ENCODE measurements around the gene PCDHA3.
"Not testable (repeated sequence)": the region's sequence is repeated elsewhere in the genome, so short reads cannot be mapped to it uniquely, and the experiment has no call there.

The PCDHA3 gene

DNA sequence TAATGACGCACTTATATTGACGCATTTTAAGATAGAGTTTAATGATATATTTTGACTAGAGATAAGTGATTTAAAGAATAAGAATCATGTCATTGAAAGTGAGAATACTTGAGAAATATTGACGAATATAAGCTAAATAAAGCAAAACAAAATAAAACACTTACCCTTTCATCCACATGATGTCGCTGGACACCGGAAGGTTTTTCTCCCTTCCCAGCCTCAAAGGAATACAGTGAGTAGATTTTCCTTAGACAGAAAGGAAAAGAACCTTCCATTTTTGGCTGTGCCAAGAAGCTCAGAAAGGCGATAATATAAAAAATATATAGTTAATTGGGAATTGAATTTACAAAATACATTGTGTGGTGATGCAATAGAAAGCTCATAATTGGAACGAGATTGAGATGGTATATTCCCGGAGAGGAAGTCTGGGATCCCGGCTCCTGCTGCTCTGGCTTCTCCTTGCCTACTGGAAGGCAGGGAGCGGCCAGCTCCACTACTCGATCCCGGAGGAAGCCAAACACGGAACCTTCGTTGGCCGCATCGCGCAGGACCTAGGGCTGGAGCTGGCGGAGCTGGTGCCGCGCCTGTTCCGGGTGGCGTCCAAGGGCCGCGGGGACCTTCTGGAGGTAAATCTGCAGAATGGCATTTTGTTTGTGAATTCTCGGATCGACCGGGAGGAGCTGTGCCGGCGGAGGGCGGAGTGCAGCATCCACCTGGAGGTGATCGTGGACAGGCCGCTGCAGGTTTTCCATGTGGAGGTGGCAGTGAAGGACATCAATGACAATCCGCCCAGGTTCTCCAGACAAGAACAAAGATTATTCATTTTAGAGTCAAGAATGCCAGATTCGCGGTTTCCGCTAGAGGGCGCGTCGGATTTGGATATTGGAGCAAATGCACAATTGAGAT is 20.8 kb downstream of the PCDHA3 start, which contains the start of gene PCDHA5:
PCDHA5 (plus strand) TSS at position 239 of the 906 bp plus-strand sequence.
- DNase-seq (ENCODE audit: low read depth, low spot score) = no peak

DNA sequence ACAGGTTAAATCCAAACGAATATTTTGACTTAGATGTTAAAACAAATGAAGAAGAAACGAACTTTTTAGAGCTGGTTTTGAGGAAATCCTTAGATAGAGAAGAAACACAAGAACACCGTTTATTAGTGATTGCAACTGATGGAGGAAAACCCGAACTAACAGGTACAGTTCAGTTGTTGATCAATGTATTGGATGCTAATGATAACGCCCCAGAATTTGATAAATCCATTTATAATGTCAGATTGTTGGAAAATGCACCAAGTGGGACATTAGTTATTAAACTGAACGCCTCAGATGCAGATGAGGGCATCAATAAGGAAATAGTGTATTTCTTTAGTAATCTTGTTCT is 21.4 kb downstream of the PCDHA3 start:
- no peak for DNase-seq (ENCODE audit: low read depth, low spot score)

DNA sequence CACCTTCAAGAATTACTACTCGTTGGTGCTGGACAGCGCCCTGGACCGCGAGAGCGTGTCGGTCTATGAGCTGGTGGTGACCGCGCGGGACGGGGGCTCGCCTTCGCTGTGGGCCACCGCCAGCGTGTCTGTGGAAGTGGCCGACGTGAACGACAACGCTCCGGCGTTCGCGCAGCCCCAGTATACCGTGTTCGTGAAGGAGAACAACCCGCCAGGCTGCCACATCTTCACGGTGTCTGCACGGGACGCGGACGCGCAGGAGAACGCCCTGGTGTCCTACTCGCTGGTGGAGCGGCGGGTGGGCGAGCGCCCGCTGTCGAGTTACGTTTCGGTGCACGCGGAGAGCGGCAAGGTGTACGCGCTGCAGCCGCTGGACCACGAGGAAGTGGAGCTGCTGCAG is 22.1 kb downstream of the PCDHA3 start:
- not testable (repeated sequence) for DNase-seq (ENCODE audit: low read depth, low spot score)

DNA sequence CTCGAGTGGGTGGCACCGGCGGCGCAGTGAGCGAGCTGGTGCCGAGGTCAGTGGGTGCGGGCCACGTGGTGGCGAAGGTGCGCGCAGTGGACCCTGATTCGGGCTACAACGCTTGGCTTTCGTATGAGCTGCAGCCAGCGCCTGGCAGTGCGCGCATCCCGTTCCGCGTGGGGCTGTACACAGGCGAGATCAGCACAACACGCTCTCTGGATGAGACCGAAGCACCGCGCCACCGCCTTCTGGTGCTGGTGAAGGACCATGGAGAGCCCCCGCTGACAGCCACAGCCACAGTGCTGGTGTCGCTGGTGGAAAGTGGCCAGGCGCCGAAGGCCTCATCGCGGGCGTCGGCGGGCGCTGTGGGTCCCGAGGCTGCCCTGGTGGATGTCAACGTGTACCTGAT is 22.6 kb downstream of the PCDHA3 start:
- no peak for DNase-seq (ENCODE audit: low read depth, low spot score)

DNA sequence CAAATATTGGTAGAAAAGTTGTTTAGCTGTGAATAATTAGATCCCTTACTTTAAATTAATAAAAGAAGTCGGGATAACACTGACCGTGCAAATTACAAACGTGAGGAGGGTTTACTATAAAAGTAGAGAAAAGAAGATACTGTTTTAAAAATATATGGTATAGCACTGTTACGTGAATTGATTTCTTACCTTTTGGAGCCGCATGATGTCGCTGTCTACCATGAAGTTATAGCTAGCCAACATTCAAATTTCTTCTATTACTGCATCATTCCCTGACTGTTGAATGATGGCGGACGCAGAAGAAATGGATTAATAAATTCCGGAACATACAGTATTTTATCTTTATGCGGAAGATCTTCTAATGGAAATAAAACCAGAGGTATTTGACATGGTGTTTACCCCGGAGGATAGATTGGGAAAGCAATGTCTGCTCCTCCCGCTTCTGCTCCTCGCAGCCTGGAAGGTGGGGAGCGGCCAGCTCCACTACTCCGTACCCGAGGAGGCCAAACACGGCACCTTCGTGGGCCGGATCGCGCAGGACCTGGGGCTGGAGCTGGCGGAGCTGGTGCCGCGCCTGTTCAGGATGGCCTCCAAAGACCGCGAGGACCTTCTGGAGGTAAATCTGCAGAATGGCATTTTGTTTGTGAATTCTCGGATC is 27.0 kb downstream of the PCDHA3 start, which contains the start of gene PCDHA6:
PCDHA6 (plus strand) TSS at position 257 of the 658 bp plus-strand sequence; CDS start at position 389, 132 bp downstream.
- DNase-seq (ENCODE audit: low read depth, low spot score) = no peak

DNA sequence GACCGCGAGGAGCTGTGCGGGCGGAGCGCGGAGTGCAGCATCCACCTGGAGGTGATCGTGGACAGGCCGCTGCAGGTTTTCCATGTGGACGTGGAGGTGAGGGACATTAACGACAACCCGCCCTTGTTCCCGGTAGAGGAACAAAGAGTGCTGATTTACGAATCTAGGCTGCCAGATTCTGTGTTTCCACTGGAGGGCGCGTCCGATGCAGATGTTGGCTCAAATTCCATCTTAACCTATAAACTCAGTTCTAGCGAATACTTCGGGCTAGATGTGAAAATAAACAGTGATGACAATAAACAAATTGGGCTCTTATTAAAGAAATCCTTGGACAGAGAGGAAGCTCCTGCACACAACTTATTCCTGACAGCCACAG is 27.5 kb downstream of the PCDHA3 start:
- DNase-seq (ENCODE audit: low read depth, low spot score) = no peak

DNA sequence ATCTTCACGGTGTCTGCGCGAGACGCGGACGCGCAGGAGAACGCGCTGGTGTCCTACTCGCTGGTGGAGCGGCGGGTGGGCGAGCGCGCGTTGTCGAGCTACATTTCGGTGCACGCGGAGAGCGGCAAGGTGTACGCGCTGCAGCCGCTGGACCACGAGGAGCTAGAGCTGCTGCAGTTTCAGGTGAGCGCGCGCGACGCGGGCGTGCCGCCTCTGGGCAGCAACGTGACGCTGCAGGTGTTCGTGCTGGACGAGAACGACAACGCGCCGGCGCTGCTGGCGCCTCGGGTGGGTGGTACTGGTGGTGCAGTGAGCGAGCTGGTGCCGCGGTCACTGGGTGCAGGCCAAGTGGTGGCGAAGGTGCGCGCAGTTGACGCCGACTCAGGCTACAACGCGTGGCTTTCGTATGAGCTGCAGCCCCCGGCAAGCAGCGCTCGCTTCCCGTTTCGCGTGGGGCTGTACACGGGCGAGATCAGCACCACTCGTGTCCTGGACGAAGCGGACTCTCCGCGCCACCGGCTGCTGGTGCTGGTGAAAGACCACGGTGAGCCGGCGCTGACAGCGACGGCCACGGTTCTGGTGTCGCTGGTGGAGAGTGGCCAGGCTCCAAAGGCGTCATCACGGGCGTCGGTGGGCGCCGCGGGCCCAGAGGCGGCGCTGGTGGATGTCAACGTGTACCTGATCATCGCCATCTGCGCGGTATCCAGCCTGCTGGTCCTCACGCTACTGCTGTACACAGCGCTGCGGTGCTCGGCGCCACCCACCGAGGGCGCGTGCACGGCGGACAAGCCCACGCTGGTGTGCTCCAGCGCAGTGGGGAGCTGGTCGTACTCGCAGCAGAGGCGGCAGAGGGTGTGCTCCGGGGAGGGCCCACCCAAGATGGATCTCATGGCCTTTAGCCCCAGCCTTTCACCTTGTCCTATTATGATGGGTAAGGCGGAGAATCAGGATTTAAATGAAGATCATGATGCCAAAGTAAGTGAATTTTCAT is 28.9 kb downstream of the PCDHA3 start:
- DNase-seq (ENCODE audit: low read depth, low spot score) = not testable (repeated sequence)

DNA sequence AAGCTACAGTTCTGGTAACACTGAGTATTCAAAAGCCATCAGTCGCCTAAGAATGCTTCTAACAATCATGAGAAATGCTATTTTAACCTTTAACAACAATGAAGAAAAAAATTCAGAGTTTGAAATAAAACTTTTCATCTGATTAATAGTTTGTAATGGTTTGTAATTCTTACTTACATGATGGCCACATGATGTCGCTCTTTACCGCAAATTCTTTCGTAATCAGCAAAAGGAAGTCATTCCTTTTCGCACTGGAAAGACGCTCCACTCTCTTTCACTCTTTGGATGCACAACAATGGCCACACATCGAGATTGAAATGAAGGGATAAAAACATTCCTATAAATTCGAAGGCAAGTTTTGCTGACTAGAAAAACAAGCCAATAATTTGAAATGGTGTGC is 33.1 kb downstream of the PCDHA3 start, which contains the start of gene PCDHA7:
PCDHA7 (plus strand) TSS at position 277 of the 400 bp plus-strand sequence; CDS start at position 392, 115 bp downstream.
- no peak for DNase-seq (ENCODE audit: low read depth, low spot score)

DNA sequence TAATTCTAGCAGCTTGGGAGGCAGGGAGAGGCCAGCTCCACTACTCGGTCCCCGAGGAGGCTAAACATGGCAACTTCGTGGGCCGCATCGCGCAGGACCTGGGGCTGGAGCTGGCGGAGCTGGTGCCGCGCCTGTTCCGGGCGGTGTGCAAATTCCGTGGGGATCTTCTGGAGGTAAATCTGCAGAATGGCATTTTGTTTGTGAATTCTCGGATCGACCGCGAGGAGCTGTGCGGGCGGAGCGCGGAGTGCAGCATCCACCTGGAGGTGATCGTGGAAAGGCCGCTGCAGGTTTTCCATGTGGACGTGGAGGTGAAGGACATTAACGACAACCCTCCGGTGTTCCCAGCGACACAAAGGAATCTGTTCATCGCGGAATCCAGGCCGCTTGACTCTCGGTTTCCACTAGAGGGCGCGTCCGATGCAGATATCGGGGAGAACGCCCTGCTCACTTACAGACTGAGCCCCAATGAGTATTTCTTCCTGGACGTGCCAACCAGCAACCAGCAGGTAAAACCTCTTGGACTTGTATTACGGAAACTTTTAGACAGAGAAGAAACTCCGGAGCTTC is 33.7 kb downstream of the PCDHA3 start:
- DNase-seq (ENCODE audit: low read depth, low spot score) = not testable (repeated sequence)

DNA sequence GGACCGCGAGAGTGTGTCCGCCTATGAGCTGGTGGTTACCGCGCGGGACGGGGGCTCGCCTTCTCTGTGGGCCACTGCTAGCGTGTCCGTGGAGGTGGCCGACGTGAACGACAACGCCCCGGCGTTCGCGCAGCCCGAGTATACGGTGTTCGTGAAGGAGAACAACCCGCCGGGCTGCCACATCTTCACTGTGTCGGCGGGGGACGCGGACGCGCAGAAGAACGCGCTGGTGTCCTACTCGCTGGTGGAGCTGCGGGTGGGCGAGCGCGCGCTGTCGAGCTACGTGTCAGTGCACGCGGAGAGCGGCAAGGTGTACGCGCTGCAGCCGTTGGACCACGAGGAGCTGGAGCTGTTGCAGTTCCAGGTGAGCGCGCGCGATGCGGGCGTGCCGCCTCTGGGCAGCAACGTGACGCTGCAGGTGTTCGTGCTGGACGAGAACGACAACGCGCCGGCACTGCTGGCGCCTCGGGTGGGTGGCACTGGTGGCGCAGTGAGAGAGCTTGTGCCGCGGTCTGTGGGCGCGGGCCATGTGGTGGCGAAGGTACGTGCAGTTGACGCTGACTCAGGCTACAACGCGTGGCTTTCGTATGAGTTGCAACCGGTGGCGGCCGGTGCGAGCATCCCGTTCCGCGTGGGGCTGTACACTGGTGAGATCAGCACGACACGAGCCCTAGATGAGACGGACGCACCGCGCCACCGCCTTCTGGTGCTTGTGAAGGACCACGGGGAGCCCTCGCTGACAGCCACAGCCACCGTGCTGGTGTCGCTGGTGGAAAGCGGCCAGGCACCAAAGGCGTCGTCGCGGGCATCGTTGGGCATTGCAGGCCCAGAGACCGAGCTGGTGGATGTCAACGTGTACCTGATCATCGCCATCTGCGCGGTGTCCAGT is 35.0 kb downstream of the PCDHA3 start:
- no peak for DNase-seq (ENCODE audit: low read depth, low spot score)

DNA sequence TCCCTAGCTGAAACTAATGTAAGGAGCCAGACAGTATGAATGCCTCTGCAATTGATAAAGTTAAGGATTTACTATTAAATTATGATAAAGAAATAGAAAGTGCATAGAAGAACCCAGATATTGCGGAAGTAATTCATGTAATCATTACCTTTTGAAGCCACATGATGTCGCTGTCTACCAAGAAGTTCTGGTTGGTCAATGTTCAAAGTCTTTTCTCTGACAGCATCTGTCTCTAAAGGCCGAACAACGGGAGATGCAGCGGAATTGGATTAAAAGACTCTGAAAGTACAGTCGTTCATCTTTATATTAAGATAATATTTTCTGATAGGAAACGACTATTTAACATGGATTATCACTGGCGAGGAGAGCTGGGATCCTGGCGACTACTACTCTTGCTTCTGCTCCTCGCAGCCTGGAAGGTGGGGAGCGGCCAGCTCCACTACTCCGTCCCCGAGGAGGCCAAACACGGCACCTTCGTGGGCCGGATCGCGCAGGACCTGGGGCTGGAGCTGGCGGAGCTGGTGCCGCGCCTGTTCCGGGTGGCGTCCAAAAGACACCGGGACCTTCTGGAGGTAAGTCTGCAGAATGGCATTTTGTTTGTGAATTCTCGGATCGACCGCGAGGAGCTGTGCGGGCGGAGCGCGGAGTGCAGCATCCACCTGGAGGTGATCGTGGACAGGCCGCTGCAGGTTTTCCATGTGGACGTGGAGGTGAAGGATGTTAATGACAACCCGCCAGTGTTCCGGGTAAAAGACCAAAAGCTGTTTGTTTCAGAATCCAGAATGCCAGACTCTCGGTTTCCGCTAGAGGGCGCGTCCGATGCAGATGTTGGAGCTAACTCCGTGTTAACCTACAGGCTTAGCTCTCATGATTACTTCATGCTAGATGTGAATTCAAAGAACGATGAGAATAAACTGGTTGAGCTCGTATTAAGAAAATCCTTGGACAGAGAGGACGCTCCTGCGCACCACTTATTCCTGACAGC is 40.4 kb downstream of the PCDHA3 start, which contains the start of gene PCDHA8:
PCDHA8 (plus strand) TSS at position 210 of the 985 bp plus-strand sequence; CDS start at position 345, 135 bp downstream.
- DNase-seq (ENCODE audit: low read depth, low spot score) = no peak

DNA sequence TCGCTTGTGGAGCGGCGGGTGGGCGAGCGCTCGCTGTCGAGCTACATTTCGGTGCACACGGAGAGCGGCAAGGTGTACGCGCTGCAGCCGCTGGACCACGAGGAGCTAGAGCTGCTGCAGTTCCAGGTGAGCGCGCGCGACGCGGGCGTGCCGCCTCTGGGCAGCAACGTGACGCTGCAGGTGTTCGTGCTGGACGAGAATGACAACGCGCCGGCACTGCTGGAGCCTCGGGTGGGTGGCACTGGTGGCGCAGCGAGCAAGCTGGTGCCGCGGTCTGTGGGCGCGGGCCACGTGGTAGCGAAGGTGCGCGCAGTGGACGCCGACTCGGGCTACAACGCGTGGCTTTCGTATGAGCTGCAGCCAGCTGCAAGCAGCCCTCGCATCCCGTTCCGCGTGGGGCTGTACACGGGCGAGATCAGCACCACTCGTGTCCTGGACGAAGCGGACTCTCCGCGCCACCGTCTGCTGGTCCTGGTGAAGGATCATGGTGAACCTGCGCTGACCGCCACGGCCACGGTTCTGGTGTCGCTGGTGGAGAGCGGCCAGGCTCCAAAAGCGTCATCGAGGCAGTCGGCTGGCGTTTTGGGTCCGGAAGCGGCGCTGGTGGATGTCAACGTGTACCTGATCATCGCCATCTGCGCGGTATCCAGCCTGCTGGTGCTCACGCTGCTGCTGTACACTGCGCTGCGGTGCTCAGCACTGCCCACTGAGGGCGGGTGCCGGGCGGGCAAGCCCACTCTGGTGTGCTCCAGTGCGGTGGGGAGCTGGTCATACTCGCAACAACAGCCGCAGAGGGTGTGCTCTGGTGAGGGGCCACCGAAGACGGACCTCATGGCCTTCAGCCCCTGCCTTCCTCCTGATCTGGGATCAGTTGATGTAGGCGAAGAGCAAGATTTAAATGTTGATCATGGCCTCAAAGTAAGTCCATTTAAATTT is 42.2 kb downstream of the PCDHA3 start:
- no peak for DNase-seq (ENCODE audit: low read depth, low spot score)

DNA sequence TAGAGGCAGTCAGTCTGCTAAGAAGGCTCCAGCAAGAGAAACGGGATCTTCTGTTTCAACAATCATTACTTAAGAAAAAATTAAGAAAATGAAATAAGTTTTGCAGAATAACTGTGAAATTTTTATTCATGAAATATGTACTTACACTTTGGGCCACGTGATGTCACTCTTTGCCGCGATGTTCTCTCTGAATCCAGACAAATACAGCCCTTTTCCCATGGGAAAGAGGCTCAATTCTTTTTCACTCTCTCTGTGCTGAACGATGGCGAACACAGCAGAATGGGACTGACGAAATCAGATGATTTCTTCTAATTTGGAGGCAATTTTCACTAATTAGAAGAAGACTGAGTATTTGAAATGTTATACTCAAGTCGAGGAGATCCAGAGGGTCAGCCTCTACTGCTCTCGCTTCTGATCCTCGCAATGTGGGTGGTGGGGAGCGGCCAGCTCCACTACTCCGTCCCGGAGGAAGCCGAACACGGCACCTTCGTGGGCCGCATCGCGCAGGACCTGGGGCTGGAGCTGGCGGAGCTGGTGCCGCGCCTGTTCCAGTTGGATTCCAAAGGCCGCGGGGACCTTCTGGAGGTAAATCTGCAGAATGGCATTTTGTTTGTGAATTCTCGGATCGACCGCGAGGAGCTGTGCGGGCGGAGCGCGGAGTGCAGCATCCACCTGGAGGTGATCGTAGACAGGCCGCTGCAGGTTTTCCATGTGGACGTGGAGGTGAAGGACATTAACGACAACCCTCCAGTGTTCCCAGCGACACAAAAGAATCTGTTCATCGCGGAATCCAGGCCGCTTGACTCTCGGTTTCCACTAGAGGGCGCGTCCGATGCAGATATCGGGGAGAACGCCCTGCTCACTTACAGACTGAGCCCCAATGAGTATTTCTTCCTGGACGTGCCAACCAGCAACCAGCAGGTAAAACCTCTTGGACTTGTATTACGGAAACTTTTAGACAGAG is 47.6 kb downstream of the PCDHA3 start, which contains the start of gene PCDHA9:
PCDHA9 (plus strand) TSS at position 244 of the 964 bp plus-strand sequence; CDS start at position 358, 114 bp downstream.
- not testable (repeated sequence) for DNase-seq (ENCODE audit: low read depth, low spot score)

DNA sequence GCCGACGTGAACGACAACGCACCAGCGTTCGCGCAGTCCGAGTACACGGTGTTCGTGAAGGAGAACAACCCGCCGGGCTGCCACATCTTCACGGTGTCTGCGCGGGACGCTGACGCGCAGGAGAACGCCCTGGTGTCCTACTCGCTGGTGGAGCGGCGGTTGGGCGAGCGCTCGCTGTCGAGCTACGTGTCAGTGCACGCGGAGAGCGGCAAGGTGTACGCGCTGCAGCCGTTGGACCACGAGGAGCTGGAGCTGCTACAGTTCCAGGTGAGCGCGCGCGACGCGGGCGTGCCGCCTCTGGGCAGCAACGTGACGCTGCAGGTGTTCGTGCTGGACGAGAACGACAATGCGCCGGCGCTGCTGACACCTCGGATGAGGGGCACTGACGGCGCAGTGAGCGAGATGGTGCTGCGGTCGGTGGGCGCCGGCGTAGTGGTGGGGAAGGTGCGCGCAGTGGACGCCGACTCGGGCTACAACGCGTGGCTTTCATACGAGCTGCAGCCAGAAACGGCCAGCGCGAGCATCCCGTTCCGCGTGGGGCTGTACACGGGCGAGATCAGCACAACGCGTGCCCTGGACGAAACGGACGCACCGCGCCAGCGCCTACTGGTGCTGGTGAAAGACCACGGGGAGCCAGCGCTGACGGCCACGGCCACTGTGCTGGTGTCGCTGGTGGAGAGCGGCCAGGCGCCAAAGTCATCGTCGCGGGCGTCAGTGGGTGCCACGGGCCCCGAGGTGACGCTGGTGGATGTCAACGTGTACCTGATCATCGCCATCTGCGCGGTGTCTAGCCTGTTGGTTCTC is 49.2 kb downstream of the PCDHA3 start:
- DNase-seq (ENCODE audit: low read depth, low spot score) = not testable (repeated sequence)

Data from activated naive CD8-positive, alpha-beta T cell treated with anti-CD3 and anti-CD28 coated beads, Interleukin-2, amount 50 U/mL, for 16 hours (primary cell).